Karpas-422 (cell line): ENCODE results near the gene ABLIM2. TPM values are rescaled to one million over a fixed set of nuclear protein-coding genes. Genes with fewer than 3 reads are reported as not detected.

Experiments used
- DNase-seq: peaks from one replicate; pipeline ENCODE4 v3.0.0-alpha.2; 2015
- H2AFZ ChIP-seq: fragments of 200-600 bp; sonication (generic); 2 replicates; pipeline ENCODE4 v1.6.1; 2014; ENCODE audit warnings: antibody characterized with exemption, low read length, mixed read lengths
- H3K27ac ChIP-seq: fragments of 200-600 bp; sonication (generic); 2 replicates; pipeline ENCODE4 v1.5.1; 2014; ENCODE audit warnings: mild to moderate bottlenecking, low read length, moderate library complexity
- H3K27me3 ChIP-seq: fragments of 200-600 bp; sonication (generic); 2 replicates; pipeline ENCODE4 v1.6.1; 2014; ENCODE audit warnings: low read length, mixed read lengths
- H3K36me3 ChIP-seq: fragments of 200-600 bp; sonication (generic); 2 replicates; pipeline ENCODE4 v1.6.1; 2014; ENCODE audit warnings: low read length, mixed read lengths; ENCODE audit not compliant: insufficient read depth
- H3K4me1 ChIP-seq: fragments of 200-600 bp; sonication (generic); 2 replicates; pipeline ENCODE4 v1.6.1; 2014; ENCODE audit warnings: mild to moderate bottlenecking, low read length, mixed read lengths
- H3K4me2 ChIP-seq: fragments of 200-600 bp; sonication (generic); 2 replicates; pipeline ENCODE4 v1.6.1; 2014; ENCODE audit warnings: low read length, low read depth, mild to moderate bottlenecking; ENCODE audit not compliant: poor library complexity, severe bottlenecking
- H3K4me3 ChIP-seq: fragments of 200-600 bp; sonication (generic); 2 replicates; pipeline ENCODE4 v1.5.1; 2014; ENCODE audit warnings: mild to moderate bottlenecking, antibody characterized with exemption, low read length, mixed read lengths
- H3K79me2 ChIP-seq: fragments of 200-600 bp; sonication (generic); 2 replicates; pipeline ENCODE4 v1.6.1; 2014; ENCODE audit warnings: mild to moderate bottlenecking, low read length, mixed read lengths
- H3K9ac ChIP-seq: fragments of 200-600 bp; sonication (generic); 2 replicates; pipeline ENCODE4 v1.6.0; 2014; ENCODE audit warnings: low read length
- H3K9me2 ChIP-seq: fragments of 200-600 bp; sonication (generic), shearing (Covaris generic); replicated peaks from 2 replicates; pipeline ENCODE4 v1.6.0; 2014; ENCODE audit warnings: mild to moderate bottlenecking, low read length, moderate library complexity; ENCODE audit not compliant: insufficient read depth
- H3K9me3 ChIP-seq: fragments of 300-700, 200-600 bp; sonication (generic); 2 replicates; pipeline ENCODE4 v1.6.1; 2014; ENCODE audit warnings: low read length, mixed read lengths
- H4K20me1 ChIP-seq: fragments of 200-600 bp; sonication (generic); 2 replicates; pipeline ENCODE4 v1.6.1; 2014; ENCODE audit warnings: mild to moderate bottlenecking, antibody characterized with exemption, low read length, low read depth; ENCODE audit not compliant: insufficient read depth
- total RNA-seq: library from RNA; depleted of rRNA; stranded (reverse); fragments of >200 nt; shearing (Covaris generic); gene quantifications from 2 replicates; pipeline ENCODE4 v1.2.3, GENCODE V29; 2014; ENCODE audit warnings: low replicate concordance

The ABLIM2 gene
- total RNA-seq, 1 experiment from 2014 or later = not detected

DNA sequence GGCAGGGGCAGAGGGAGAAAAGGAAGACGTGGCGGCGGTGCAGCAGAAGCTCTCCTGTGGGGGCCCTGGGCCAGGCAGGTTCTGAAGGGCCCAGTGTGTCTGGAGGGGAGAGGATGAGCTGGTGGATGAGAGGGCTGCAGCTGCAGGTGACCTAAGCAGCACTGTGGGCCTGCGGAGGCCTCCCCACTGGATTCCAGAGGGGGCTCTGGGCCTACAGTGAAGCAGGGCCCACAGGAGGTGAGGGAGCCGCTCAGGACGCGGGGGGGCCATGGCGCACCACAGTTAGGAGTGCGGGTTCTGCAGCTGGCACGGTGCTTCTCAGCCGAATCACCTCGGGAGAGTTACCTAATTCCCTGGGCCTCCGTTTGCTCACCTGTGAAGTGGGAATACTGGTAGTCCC is 10.5 kb downstream of the ABLIM2 start:
- Histone ChIP-seq H3K9me3 (no peaks in the 10 kb centered on the region), H3K9me2 (no peaks in the 10 kb centered on the region), H3K9ac (no peak overlapping the region), H3K79me2 (no peaks in the 10 kb centered on the region), H3K36me3 (no peaks in the 10 kb centered on the region), H3K27me3 (no peaks in the 10 kb centered on the region), H4K20me1 (no peaks in the 10 kb centered on the region), H3K4me2 (no peak overlapping the region), H3K4me3 (no peak overlapping the region), H3K27ac (no peak overlapping the region), H2AFZ (no peak overlapping the region), H3K4me1 (no peaks in the 10 kb centered on the region)
- no peak for DNase-seq

DNA sequence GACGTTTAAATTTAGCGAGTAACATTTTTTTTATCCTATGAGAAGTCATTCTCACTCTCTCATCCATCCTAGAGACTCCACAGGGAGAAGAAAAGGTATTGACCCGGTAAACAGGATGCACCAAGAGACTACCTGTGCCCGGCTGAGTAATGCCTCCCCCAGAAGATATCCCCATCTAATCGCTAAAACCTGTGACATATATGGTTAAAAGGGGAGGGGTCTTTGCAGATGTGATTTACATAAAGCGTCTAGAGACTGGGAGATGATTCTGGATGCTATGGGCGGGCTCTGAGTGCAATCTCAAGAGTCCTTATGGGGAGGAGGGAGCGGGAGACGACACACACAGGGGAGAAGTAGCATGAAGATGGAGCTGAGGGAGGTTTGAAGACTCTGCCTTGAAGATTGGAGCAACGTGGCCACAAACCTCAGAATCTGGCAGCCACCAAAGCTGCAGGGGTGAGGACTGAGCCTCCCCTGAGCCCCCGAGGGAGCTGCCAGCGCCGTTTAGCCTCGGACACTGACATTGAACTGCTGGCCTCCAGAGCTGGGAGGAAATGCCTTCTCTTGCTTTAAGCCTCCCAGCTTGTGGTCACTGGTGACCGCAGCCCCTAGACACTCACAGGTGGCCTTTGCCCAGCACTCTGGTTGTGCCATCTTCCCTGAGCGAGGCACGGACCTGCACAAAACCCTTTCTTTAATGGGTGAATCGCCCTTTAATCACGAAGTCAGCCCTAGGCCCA is 11.2 kb downstream of the ABLIM2 start:
- no peak for DNase-seq
- H3K79me2 ChIP-seq = no peaks in the 10 kb centered on the region
- H3K4me3 ChIP-seq = no peak overlapping the region
- H3K9me3 ChIP-seq = no peaks in the 10 kb centered on the region
- H3K36me3 ChIP-seq = no peaks in the 10 kb centered on the region
- H3K9ac ChIP-seq = no peak overlapping the region
- no peaks in the 10 kb centered on the region for H3K9me2 ChIP-seq
- H3K27me3 ChIP-seq = no peaks in the 10 kb centered on the region
- H3K27ac ChIP-seq = no peak overlapping the region
- no peaks in the 10 kb centered on the region for H3K4me1 ChIP-seq
- no peak overlapping the region for H3K4me2 ChIP-seq
- no peaks in the 10 kb centered on the region for H4K20me1 ChIP-seq
- H2AFZ ChIP-seq = no peak overlapping the region

DNA sequence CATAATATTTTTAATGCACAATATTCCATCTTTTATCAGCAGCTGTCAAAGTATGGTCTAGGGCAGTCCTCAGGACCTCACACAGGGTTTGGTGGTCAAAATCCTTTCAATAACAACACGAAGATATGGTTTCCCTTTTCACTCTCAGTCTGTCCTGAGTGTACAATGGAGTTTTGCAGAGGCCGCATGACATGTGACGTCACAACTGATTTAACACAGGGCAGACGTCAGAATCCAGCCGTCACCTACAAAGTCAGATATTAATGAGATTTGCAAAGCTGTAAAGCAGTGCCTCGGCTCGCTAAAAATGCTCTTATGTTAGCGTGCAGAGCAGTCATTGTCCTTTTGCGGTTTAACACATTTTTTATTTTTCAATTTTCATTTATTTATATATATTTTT is 12.5 kb downstream of the ABLIM2 start:
- Histone ChIP-seq H3K27me3 (no peaks in the 10 kb centered on the region), H3K79me2 (no peaks in the 10 kb centered on the region), H3K4me2 (no peak overlapping the region), H3K9me2 (no peaks in the 10 kb centered on the region), H3K9me3 (no peaks in the 10 kb centered on the region), H4K20me1 (no peaks in the 10 kb centered on the region), H3K4me1 (no peaks in the 10 kb centered on the region), H3K9ac (no peak overlapping the region), H3K4me3 (no peak overlapping the region), H3K36me3 (no peaks in the 10 kb centered on the region), H3K27ac (no peak overlapping the region), H2AFZ (no peak overlapping the region)
- no peak for DNase-seq

DNA sequence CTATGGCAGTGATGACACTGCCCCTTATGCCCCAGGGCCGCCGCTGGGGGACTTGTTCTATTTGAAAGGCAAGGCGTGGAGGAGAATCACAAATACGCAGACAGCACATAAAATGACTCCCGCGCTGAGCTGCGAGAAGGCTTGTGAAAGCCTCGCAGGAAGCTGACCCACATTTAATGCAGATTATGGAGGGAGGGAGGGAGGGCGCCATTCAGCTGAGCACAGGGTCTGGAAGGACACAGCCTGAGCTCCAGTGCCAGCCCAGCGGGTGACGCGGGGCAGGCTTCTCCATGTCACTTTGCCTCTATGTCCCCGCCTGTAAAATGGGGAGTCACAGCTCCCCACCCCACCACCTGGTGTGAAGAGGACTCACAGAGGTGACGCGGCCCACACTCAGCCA is 14.3 kb downstream of the ABLIM2 start:
- Histone ChIP-seq H3K9me2 (no peaks in the 10 kb centered on the region), H4K20me1 (no peaks in the 10 kb centered on the region), H3K9ac (no peak overlapping the region), H2AFZ (no peak overlapping the region), H3K27me3 (no peaks in the 10 kb centered on the region), H3K36me3 (no peaks in the 10 kb centered on the region), H3K27ac (no peak overlapping the region), H3K79me2 (no peaks in the 10 kb centered on the region), H3K9me3 (no peaks in the 10 kb centered on the region), H3K4me2 (no peak overlapping the region), H3K4me1 (no peaks in the 10 kb centered on the region), H3K4me3 (no peak overlapping the region)
- DNase-seq = no peak

DNA sequence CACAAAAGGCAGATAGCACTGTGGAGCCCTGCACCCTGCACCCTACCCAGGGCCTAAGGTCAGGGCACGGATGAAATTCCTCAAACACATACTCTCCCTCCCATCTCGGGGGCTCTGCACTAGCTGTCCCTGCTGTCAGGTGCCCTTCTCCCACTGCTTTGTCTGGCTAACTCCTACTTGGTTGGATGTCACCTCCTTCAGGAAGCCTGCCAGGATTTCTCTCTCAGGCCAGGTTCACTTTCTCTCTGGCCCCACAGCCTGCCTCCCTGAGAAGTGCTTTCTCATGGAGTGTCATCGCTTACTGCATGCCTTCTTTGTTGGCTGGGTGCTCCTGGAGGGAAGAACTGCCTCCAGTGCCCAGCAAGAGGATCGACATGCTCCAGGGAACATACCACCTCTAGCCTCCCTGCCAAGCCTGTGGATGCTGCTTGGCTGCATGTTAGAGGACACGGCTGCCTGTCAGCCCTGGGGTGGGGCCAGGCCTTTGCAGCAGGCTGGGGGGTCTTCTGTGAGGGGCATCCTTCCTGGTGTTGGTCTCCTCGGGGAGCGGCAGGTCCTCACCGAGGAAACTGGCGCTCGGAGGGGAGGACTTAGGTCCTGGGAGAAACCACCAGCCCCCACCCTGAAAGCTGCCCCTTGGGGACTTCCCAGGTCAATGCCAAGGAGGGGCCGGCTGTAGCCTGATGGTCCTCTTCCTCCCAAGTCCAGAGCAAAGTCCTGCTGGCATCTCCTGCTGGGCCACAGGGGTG is 15.0 kb downstream of the ABLIM2 start:
- Histone ChIP-seq H3K4me1 (no peaks in the 10 kb centered on the region), H3K9ac (no peak overlapping the region), H3K9me3 (no peaks in the 10 kb centered on the region)

DNA sequence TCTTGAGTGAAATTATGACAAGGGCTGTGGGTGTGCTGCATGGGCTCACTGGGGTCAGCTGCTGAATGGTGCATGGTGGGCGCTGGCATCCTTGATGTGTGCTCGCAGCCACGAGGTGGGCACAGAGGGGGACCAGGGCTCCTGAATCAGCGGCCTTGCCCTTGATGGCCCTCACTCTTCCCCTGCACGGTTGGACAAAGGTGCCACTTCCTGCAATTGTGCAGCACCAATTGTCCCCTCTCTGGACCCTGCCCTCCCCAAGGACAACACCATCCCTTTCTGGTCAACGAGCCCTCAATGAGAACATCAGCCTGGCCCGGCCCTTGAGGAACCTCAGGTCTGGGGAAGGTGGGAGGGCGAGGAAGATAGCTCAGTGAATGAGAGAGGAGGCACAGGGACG is 16.1 kb downstream of the ABLIM2 start:
- no peaks in the 10 kb centered on the region for H3K9me2 ChIP-seq
- DNase-seq = no peak
- no peaks in the 10 kb centered on the region for H3K79me2 ChIP-seq
- H3K27me3 ChIP-seq = no peaks in the 10 kb centered on the region
- no peaks in the 10 kb centered on the region for H3K36me3 ChIP-seq
- no peaks in the 10 kb centered on the region for H3K9me3 ChIP-seq
- no peak overlapping the region for H3K4me2 ChIP-seq
- H3K27ac ChIP-seq = no peak overlapping the region
- H4K20me1 ChIP-seq = no peaks in the 10 kb centered on the region
- no peak overlapping the region for H3K4me3 ChIP-seq
- H2AFZ ChIP-seq = no peak overlapping the region
- H3K4me1 ChIP-seq = no peaks in the 10 kb centered on the region
- no peak overlapping the region for H3K9ac ChIP-seq

More for the DNA sequence above, 15.0 kb downstream of the ABLIM2 start:
- DNase-seq = no peak
- no peaks in the 10 kb centered on the region for H3K27me3 ChIP-seq
- H2AFZ ChIP-seq = no peak overlapping the region
- no peaks in the 10 kb centered on the region for H3K9me2 ChIP-seq
- no peaks in the 10 kb centered on the region for H3K79me2 ChIP-seq
- no peak overlapping the region for H3K4me2 ChIP-seq
- H3K4me3 ChIP-seq = no peak overlapping the region
- H3K36me3 ChIP-seq = no peaks in the 10 kb centered on the region
- H4K20me1 ChIP-seq = no peaks in the 10 kb centered on the region
- H3K27ac ChIP-seq = no peak overlapping the region

DNA sequence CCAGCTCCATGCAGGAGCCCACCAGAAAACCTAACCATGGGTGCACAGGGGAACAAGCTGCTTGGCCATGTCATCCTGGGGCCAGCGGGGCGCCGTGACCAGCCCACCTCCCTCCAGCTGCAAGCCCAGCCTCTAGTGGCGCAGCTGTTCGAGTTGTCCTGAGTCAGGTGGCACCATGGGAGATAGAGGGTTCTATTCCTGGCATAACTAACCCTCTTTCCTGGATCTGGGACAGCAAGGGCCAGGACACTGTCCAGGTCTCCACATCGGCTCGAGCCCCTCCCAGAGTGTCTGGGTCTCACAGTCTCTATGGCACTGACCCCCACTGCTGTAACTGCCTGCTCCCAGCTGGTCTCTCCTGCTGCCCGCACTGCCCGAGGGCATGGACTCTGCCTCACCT is 16.7 kb downstream of the ABLIM2 start:
- Histone ChIP-seq H2AFZ (no peak overlapping the region), H4K20me1 (no peaks in the 10 kb centered on the region), H3K9ac (no peak overlapping the region), H3K27ac (no peak overlapping the region), H3K79me2 (no peaks in the 10 kb centered on the region), H3K9me3 (no peaks in the 10 kb centered on the region), H3K27me3 (no peaks in the 10 kb centered on the region), H3K4me3 (no peak overlapping the region), H3K36me3 (no peaks in the 10 kb centered on the region), H3K9me2 (no peaks in the 10 kb centered on the region), H3K4me2 (no peak overlapping the region), H3K4me1 (no peaks in the 10 kb centered on the region)
- no peak for DNase-seq

DNA sequence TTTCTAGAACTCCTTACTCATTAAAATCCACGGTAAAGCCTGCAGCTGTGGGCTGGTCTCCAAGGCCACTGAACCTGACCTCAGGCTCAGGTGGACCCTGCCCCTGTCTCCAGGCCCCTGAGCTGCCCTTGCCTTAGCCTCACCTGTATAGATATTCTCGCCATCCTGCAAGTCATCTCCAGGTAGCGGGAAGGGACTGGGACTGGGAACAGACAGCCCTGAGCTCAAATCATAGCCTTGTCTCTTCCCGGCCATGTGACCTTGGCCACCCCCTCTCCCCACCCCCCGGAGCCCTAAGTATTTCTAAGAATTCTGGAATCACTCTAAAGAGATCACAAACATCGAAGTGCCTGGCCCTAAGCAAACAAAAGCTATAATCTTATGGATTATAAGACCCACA is 17.7 kb downstream of the ABLIM2 start:
- DNase-seq = no peak
- Histone ChIP-seq H3K36me3 (no peaks in the 10 kb centered on the region), H3K4me2 (no peak overlapping the region)

More for the DNA sequence above, 17.7 kb downstream of the ABLIM2 start:
- H3K4me1 ChIP-seq = no peaks in the 10 kb centered on the region
- no peak overlapping the region for H3K27ac ChIP-seq
- H2AFZ ChIP-seq = no peak overlapping the region
- no peak overlapping the region for H3K4me3 ChIP-seq
- H3K9me2 ChIP-seq = no peaks in the 10 kb centered on the region
- no peak overlapping the region for H3K9ac ChIP-seq
- no peaks in the 10 kb centered on the region for H3K79me2 ChIP-seq
- H3K27me3 ChIP-seq = no peaks in the 10 kb centered on the region
- no peaks in the 10 kb centered on the region for H3K9me3 ChIP-seq
- H4K20me1 ChIP-seq = no peaks in the 10 kb centered on the region
